ENCODE measurements around the gene ERVFRD-1.

ERVFRD-1 gene

GRCh38 chr6:11110921-11111768, at the start of gene ERVFRD-1:
ERVFRD-1 (minus strand) TSS chr6:11111725; CDS start chr6:11105310, 6,415 bp downstream.
- peak in 1 of 2 donors; percentile 55 for ATAC-seq

GRCh38 chr6:11160199-11160598, 48.7 kb upstream of the ERVFRD-1 start:
- no peak for ATAC-seq

- ATAC-seq: no peak
Observed at GRCh38 chr6:11155589-11155988, 44.1 kb upstream of the ERVFRD-1 start.

- no peak for ATAC-seq
Observed at GRCh38 chr6:11153447-11153846, 41.9 kb upstream of the ERVFRD-1 start.

- no peak for ATAC-seq
Observed at GRCh38 chr6:11152581-11152980, 41.1 kb upstream of the ERVFRD-1 start.

GRCh38 chr6:11151488-11151887, 40.0 kb upstream of the ERVFRD-1 start:
- ATAC-seq: no peak

- ATAC-seq: no peak
Observed at GRCh38 chr6:11149551-11149950, 38.0 kb upstream of the ERVFRD-1 start.

- no peak for ATAC-seq
Observed at GRCh38 chr6:11146117-11146826, 34.7 kb upstream of the ERVFRD-1 start.

- ATAC-seq: peak; percentile 79 to 87
Observed at GRCh38 chr6:11144393-11144851, 32.9 kb upstream of the ERVFRD-1 start.

GRCh38 chr6:11143394-11144371, 32.2 kb upstream of the ERVFRD-1 start:
- no peak for ATAC-seq

GRCh38 chr6:11142296-11143027, 30.9 kb upstream of the ERVFRD-1 start:
- no peak for ATAC-seq

- ATAC-seq: no peak
Observed at GRCh38 chr6:11141295-11141694, 29.8 kb upstream of the ERVFRD-1 start.

GRCh38 chr6:11140056-11140455, 28.5 kb upstream of the ERVFRD-1 start:
- ATAC-seq: no peak

GRCh38 chr6:11139051-11139960, 27.8 kb upstream of the ERVFRD-1 start:
- peak; percentile 69 to 84 for ATAC-seq

- no peak for ATAC-seq
Observed at GRCh38 chr6:11136809-11137208, 25.3 kb upstream of the ERVFRD-1 start.

GRCh38 chr6:11133281-11133680, 21.8 kb upstream of the ERVFRD-1 start:
- ATAC-seq: no peak

- no peak for ATAC-seq
Observed at GRCh38 chr6:11132194-11132888, 20.8 kb upstream of the ERVFRD-1 start.

- no peak for ATAC-seq
Observed at GRCh38 chr6:11130605-11131004, 19.1 kb upstream of the ERVFRD-1 start.

- ATAC-seq: no peak
Observed at GRCh38 chr6:11129908-11130565, 18.5 kb upstream of the ERVFRD-1 start.

- no peak for ATAC-seq
Observed at GRCh38 chr6:11128608-11129007, 17.1 kb upstream of the ERVFRD-1 start.

All from activated CD4-positive, CD25-positive, alpha-beta regulatory T cell treated with anti-CD3 and anti-CD28 coated beads, Interleukin-2, amount 50 U/mL, for 24 hours (primary cell).